Measurements from ENCODE around the gene GRIN2A.

Gene GRIN2A

DNA sequence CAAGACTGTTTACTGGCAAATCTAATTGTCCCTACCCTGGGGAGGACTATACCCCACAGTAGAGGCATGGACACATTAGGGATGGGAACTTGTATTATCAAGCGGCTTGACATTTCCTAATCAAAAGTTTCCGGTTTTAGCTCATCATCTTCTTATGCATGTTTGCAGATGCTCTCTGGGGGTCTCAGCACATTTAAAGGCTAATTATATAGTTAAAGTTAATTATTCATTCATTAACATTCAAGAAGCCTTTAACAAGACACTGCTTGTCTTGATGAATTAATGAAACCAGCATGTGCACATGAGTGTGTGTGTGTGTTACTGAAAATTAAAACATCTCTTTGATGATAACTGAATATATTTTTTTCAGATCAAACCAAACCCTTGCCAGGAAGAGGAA is 377.1 kb downstream of the GRIN2A start:
- DNase-seq: no peak

DNA sequence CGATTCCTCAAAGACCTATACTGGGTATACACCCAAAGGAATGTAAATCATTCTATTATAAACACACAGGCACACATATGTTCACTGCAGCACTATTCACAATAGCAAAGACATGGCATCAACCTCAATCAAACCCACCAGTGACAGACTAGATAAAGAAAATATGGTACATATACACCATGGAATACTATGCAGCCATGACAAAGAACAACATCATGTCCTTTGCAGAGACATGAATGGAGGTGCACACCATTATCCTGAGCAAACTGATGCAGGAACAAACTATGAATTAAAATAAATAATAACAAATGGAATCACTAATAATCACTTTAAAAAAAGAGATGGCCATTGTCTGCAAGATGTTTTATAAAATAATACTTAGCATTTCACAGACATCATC is 380.1 kb downstream of the GRIN2A start:
- no peak for DNase-seq

DNA sequence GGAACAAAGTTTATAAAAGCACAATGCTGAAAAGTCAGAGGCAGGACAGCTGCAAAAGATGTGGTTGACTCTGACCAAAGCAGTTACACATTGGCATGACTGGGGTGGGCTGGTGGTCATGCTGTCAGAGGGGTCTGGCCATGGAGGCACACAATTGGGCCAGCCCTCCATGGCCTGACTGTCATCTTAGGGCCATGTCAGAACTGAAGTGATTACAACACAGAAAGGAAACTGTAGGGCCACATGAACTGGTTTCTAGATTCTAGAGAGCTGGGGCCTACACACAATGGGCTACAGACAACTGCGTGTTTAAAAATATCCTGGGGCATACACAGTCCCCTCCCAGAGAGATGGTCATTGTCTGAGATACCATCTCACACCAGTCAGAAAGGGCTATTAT is 380.6 kb downstream of the GRIN2A start:
- no peak for DNase-seq

DNA sequence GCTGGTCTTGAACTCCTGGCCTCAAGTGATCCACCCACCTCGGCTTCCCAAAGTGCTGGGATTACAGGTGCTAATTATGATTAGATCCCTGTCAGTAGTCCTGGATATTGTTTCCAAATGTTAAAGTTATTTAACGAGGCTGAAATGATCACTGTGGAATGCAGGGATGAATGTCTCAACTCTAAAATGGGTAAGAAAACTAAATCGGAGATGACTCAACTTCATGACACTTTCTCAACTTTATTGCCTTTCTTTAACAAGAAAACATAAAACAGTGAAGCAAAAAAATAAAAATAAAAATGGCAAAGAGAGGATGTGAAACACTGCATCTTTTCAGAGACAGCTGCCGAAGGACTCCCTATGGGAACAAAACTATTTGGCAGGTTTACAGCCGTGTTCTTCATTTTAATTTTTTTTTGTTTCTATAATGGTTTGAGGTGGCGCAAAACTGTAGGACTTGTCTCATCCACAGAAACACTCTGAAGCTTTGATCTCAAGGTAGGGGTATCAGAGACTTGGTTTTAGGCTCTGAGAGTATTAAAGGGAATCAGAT is 382.0 kb downstream of the GRIN2A start:
- no peak for DNase-seq

DNA sequence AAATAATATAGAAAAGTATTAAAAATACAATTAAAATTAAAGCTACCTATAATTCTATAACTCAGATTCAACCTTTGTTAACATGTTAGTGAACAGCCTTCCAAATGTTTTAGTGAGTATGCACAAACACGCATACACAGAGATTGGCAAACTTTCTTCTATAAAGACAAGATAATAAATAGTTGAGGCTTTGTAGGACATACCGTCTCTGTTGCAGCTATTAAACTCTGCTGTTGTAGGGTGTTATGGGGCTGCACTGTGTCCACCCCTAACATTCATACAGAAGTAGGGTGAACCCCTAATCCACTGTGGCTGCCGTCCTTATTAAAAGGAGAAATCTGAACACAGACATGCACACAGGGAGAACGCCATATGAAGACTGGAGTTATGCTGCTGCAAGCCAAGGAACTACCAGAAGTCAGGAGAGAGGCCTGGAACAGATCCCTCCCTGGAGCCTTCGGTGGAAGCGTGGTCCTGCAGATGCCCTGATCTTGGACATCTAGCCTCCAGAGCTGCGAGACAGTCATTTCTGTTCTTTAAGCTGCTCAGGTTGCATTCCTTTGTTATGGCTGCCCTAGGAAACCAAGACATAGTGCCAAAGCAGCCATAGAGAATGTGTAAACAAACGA is 383.2 kb downstream of the GRIN2A start:
- DNase-seq: no peak

DNA sequence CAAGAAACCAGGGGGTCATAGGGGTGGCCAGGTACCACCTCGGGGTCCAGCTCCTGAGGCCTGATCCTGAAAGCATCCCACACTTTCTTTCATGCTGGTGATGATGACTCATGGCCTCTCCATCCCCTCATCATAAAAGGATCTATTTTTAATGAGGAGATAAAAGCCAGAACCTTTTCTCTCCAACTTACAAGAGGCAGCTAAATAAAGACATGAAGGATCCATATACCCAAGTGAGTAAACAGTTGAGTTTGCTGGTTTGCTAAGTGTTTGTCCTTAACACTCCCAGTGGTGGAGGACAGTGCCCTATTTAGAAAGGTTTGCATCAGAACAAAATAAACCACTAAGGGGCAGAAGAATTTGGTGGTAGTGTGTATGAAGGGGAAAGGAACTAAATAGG is 383.8 kb downstream of the GRIN2A start:
- DNase-seq: no peak

DNA sequence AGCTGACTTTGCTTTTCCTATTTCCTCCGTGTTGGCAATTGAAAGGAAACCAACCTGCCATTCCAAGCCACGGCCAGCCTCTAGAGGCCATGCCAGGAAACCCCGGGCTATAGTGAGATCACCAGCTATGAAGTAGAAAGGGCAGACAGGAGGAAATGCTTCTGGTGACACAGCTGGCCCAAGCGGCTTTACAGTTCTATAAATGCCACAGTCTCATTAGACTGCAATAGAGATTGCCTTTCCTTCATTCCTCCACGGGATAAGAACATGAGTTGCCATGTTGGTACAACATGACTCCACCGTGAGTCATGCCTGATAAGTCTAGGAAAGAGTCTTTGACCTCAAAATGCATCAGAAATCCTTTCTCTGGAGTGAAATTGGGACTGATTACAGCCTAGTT is 384.9 kb downstream of the GRIN2A start:
- DNase-seq: no peak

DNA sequence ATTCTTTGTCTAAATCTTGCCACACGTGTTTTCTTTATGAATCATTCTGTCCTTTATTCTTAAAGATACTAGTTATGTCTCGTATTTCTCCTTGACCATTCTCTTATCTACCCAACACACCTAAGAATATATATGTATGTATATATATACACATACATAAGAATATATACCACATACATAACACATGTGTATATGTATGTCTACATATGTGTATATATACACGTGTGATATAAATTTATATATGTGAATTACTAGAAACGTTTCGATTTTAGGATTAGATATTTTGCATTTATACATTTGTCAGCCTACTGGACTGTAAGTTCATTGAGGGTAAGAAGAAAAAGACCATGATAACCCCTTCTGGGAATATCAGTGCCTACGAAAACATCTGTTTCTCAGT is 388.6 kb downstream of the GRIN2A start:
- no peak for DNase-seq

DNA sequence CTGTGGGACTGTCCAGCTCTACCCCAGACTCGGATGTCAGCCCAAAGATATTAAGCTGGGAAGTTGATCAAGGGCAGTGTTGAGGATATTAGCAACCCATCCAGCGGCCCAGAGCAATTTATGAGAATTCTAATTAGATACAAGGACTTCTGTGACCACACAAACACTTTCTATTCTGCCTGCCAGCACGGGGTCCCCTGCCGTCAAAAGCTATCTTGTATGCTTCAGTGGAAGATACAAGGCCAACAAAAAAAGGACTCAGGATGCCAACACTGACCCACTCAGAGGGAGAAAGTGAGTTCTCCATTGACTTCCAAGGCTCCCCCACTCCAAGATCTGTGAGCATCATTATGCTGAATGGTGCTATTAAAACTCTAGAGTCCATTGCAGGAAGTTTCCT is 390.7 kb downstream of the GRIN2A start:
- DNase-seq: no peak

DNA sequence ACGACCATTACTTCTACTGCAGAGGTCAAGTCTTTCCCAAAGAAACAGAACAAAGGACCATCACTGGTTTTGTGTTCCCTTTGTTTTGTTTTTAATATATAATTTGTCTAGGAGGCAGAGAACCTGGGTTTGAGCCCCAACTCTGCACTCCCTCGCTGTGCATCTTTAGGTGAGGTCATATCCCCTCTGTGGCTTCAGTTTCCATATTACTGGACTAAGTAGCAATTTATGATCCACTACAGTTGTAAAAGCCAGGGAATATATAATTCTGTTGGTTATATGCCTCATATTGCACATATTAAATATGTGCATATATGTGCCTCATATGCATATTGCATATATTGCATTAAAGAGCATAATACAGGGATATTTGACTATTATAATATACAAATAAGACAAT is 392.0 kb downstream of the GRIN2A start:
- DNase-seq: no peak

DNA sequence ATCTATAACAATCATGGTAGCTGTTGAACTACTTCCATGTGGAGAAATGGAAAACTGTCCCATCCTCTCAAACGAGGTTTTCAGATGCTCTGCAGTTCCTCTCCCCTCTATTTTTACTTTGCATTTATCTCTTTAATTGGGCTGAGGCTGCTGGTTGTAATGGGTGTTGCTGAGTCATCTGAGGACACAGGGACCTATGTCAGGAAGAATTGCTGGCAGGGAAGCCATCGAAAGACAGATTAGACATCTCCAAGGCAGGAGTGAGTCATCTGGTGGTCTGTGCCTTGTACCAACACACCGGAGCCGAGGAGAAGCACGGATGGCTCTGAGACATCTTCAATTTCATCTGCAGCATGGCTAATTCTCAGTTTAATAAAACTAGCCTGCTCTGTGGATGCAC is 394.5 kb downstream of the GRIN2A start:
- DNase-seq: no peak

DNA sequence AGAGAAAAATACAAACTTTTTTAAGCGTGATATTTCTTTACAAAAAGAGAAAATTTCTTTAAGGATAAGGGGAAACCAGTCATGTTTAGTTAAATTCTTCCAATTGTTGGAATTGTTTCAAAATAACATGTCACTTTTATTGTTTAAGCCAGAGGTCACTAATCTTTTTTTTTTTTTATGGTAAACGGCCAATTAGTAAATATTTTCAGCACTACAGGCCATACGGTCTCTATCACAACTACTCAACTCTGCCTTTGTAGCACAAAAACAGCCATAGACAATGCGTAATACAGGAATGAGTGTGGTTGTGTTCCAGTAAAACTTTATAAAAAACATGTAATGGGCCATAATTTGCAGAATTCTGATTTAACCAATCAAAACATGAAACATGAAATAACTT is 401.4 kb downstream of the GRIN2A start:
- no peak for DNase-seq

DNA sequence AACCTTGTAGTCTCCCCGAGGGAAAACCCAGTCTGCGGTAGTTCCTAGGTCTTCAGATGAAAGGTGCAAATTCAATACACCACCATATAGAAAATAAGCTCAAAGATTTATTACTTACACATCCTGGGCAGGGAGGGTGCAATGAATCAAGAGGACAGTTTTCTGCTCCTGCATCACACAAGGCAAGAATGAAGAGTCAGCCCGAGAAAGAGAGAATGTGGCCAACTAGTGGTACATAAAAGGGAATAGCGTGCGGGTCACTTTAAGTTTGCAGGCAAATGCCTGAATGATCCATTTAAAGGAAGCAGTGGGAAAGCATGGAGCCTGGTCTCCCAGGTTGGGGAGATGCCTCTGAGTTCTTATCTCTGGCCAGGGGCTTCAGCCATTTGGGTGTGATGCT is 403.4 kb downstream of the GRIN2A start:
- no peak for DNase-seq

DNA sequence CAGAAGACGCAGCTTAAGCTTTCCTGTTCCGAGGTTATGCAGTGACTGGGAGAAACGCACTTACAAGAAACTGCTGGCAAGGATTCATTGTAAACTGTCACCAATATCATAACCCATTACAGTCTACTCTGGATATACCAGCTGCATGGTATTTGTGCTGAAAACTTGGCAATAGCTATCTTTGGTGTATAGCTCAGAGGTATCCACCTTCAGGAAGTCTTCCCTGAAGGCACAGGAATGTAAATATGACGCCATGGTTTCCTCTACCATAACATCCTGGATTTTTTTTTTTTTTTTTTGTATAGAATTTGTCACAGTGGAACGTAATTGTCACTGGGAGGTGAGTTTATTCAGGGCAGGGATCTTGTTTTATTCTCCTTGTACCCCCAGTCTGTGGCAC is 406.2 kb downstream of the GRIN2A start:
- no peak for DNase-seq

DNA sequence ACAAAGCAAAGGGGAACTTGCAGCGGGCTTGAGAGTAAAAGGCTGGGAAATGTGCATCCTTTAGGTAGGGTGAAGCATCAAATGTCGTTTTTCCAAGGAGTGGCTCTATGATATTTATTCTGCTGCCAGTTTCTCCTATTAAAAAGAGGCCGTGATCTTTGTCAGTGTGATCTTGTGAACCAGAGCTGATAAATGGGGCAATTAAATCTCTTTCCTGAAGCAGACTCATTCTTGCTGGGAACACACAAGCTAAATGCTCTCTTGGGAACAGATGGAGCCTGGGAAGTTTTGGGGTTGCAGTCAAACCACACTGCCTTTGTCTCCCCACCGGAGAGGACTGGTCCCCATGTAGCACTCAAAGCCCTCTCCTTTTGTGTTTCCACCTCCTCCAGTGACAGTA is 408.9 kb downstream of the GRIN2A start:
- DNase-seq: peak; percentile 46

DNA sequence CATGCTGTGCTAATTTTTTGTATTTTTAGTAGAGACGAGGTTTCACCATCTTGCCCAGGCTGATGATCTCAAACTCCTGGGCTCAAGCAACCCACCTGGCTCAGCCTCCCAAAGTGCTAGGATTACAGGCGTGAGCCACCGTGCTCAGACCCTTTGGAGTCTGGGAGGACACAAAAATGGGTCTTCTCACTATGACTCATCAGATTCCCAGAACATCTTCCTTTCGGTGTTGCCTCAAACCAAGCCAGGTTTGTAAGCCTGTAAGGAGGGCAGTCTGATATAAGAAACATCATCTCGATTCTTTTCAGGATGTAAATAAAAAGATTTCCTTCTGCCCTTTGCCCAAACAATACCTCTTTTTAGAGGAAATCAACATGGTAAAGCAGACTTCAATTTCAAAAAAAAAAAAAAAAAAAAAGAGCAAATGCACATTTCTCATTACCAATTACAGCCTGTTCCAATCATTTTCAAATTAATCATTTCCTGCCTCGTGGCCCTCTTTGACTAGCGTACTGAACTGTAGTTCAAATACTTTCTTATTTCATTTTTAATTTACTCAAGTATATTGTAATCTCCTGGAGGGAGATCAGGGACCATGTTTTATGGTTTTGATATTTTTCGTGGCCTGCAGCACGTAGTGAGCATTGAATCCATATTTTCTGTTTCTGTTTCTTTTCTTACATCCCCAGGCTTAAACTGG is 409.6 kb downstream of the GRIN2A start:
- no peak for DNase-seq

DNA sequence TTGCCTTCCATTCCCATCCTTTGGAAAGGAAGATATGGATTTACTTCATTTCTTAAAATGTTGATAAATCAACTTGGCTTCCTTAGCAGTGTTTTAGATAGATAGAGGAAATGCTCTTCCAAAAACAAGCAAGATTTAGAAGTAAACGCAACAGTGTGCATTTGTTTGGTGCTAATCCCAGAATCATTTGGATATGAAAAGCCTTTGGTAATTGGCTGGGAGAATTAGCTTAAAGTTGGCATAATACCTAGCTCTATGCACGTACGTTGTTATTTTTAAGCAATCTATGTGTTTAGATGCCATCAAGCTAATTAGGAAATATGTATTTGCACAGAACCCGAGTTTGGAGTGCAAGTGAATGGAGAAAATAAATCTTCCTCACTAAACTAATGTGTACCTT is 415.3 kb downstream of the GRIN2A start:
- DNase-seq: no peak

DNA sequence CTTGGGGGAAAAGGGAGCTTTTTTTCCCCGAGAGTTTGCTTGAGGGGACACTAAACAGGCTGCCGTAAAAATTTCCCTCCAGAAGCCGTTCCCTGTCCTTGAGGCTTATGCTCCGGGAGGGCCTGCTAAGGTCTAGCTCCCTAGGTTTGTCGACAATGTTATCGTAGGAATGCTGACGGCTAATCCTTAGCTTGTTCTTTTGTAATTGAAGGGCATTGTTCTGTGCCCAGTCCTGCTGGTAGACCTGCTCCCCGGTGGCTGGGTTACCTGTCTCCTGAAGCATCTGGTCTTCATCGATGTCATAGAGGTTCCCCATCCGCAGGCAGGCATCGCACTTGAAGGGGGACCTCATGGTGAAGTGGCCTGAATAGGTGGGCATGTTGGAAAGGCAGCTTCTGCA is 418.7 kb downstream of the GRIN2A start:
- no peak for DNase-seq

DNA sequence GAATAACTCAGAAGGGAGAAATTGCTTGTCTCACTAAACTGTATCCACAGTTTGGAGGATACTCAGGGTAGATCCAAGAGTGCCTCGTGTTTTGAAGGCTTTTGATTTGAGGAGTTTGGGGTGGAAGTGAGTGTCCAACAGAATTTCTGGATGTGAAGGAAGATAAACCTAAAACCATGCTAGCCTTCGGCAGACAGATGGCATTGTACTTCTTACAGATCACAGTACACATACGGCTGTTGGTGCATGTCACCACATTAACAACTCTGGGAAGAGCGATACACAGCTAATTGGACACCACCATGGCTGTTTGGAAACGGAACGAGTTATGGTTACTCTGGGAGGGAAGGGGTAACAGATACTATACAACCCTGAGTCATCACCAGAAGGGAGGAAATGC is 420.4 kb downstream of the GRIN2A start:
- DNase-seq: no peak

DNA sequence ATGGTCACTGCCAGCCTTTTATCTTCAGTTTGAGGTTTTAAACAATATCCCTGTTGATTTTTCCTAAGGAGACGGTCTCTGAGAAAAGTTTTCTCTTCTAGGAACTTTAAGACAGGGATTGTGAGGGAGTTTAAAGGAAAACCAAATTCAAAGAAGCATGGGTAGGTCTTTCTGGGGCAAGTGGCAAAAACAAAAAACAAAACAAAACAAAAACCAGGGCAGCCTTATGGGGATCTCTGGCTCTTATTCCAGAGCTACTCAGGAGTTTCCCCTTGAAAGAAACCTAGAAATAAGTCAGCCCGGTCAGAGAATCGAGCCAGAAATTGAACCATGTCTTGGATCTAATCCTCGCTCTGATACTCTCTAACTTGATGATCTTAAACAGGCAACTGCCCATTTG is 424.5 kb downstream of the GRIN2A start:
- no peak for DNase-seq

DNA sequence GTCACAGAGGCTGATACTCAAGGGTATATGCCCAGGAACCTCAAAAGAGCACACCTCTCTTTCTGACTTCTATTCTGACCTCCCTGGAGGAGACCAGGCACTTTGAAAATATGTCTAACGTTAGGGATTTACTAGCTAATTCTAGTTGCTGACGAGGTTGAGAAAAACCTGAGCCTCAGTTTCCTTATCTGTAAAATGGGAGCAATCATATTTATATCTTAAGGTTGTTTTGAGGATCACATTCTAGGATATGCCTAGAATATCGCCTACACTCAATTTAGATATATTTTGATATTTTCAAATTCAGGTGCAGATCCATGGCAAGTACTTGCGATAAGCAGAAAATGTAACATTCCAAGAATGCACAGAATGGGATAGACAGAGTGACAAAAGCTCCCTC is 425.8 kb downstream of the GRIN2A start:
- DNase-seq: no peak

DNA sequence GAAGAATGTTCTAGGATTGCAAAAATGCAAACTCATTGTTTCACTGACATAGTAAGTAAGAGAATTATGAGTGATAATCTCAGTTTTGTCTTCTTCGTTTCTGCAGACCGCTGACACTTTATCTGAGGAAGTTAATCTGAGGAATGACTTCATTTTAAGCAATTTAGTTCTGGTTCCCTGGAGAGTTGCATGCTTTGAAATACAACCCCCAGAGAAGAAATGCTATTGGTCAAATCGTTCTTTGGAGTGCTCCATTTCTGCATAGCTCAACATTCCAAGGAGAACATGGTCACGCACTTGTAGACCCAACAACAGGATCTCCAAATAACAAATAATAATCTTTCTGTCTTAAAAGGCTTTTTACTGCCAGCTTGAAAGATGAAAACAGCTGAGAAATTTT is 427.1 kb downstream of the GRIN2A start:
- DNase-seq: no peak

DNA sequence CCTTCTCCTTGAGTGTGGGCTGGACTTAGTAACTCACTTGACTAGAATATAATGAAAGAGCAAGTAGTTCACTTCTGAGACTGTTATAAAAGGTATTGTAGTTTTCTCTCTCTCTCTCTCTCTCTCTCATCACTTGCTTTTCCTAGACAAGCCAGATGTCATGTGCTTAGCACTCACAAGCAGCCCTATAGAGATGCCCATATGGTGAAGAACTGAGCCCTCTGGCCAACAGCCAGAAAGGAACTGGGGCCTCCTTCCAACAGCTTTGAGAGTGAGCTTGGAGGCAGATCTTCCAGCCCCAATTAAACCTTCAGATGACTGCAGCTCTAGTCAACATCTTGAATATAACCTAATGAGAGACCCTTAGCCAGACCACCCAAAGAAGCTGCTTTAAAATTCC is 440.5 kb downstream of the GRIN2A start:
- no peak for DNase-seq

DNA sequence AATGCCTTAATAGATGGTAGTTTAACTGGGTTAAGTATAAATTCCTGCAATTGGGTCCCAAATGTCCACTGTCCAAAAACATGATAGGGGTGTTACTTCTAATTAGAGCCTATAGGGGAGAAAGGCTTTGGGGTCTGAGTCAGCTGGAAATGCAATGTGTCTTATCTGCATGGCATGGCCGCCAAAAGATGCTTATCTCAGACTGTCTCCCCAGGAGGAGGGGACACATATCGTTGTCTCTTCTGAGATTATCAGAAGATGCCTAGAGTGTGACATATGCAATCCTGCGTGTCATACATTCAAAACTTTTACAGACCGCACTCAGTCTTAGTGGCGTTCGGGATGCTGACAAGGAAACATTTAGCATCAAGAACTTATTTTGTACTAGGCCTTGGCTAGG is 442.9 kb downstream of the GRIN2A start:
- no peak for DNase-seq

DNA sequence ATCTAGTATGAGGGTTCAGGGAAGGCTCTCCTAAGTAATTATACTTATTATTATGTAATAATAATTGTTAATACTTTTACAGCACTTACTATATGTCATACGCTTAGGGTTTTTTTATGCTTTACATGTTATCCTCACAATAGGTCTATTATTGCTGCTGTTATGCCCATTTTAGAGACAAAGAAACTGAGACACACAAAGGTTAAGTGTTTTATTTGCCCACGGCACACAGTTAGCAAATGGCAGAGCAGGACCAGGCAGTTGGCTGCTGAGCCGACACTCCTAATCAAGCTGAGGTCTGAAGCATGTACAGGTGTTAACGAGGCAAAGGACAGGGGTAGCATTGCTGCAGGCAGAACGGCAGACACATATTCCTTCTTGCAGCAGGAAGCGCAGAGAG is 443.5 kb downstream of the GRIN2A start:
- no peak for DNase-seq

All from NCI-H187 treated with DMSO at 0.1 percent for 48 hours (cell line).